HepG2 (cell line): ENCODE measurements around the gene CAMTA1. TPM values are rescaled to one million over a fixed set of nuclear protein-coding genes. Genes with fewer than 3 reads are reported as not detected.

ENCODE experiments used
- ATAC-seq: fragments of 200-7000 bp; cut with Tn5 transposase; 3 replicates; pipeline ENCODE4 v1.9.1; 2020; ENCODE audit warnings: mild to moderate bottlenecking, moderate library complexity
- BruUV-seq: library from RNA; stranded (reverse); fragments of 400-500 nt; replicated peaks from 2 replicates; lab custom pipeline; 2021; lab: Mats Ljungman, UMichigan
- CTCF ChIA-PET: fragments of 300-600 bp; formaldehyde crosslinking; extraction: SDS; loops from one replicate; lab custom pipeline; 2021; ENCODE audit warnings: low total read pairs, inconsistent platforms, low intra/inter-chr PET ratio; lab: Yijun Ruan, JAX
- POLR2A ChIA-PET: fragments of 350-600 bp; sonication (Branson Sonifier 250); formaldehyde crosslinking; loops from one replicate; lab custom pipeline; 2020; ENCODE audit warnings: antibody characterized with exemption, inconsistent platforms; lab: Yijun Ruan, JAX
- DNase-seq: peaks from one replicate; pipeline ENCODE4 v3.0.0-alpha.2; 2015; ENCODE audit warnings: low spot score
- FAIRE-seq: peaks from 3 replicates; lab custom pipeline; 2011; peaks lifted over from hg19 to GRCh38; lab: Jason Lieb, UNC
- H2AFZ ChIP-seq: one replicate; pipeline ENCODE4 v1.6.1; 2011; ENCODE audit warnings: low read length, inconsistent platforms
- H3K27ac ChIP-seq: fragments of 300-600 bp; 3 replicates; pipeline ENCODE4 v1.8.0; 2011; ENCODE audit warnings: mixed run types, mild to moderate bottlenecking, mixed read lengths, low read length, inconsistent platforms; ENCODE audit not compliant: insufficient read depth; ENCODE audit errors: extremely low read length
- H3K27me3 ChIP-seq, 2 experiments: fragments of 200-600 bp in 1 of 2; 2 replicates in 1 of 2; 3 replicates in 1 of 2; pipeline versions ENCODE4 v1.6.0 to v1.8.0; 2011; ENCODE audit warnings: low read length in 2 of 2, mild to moderate bottlenecking in 2 of 2, moderate library complexity in 2 of 2, inconsistent platforms in 1 of 2; ENCODE audit not compliant: insufficient read depth in 2 of 2, control insufficient read depth in 1 of 2
- H3K36me3 ChIP-seq, 2 experiments: fragments of 200-600 bp in 1 of 2; replicated peaks in 1 of 2; 2 replicates in 1 of 2; 3 replicates in 1 of 2; pipeline versions ENCODE4 v1.5.1 to v1.8.0; 2011; ENCODE audit warnings: low read length in 2 of 2, inconsistent platforms in 1 of 2; ENCODE audit not compliant: insufficient read depth in 2 of 2, control insufficient read depth in 1 of 2
- H3K4me1 ChIP-seq: 2 replicates; pipeline ENCODE4 v1.5.1; 2012; ENCODE audit warnings: low read length, inconsistent platforms; ENCODE audit not compliant: insufficient read depth
- H3K4me2 ChIP-seq: 2 replicates; pipeline ENCODE4 v1.6.0; 2011; ENCODE audit warnings: low read depth, low read length, inconsistent platforms
- H3K4me3 ChIP-seq, 3 experiments: fragments of 200-600 bp in 1 of 3; sonication (generic), shearing (Covaris generic) in 1 of 3; replicated peaks in 1 of 3; 2 replicates each; pipeline ENCODE4 v1.5.1; 2011 to 2016; ENCODE audit warnings: low read length in 3 of 3, inconsistent platforms in 2 of 3, low read depth in 2 of 3, mild to moderate bottlenecking in 2 of 3, control low read depth in 1 of 3, mixed read lengths in 1 of 3; ENCODE audit not compliant: insufficient read depth in 1 of 3
- H3K79me2 ChIP-seq: one replicate; pipeline ENCODE4 v1.6.1; 2011; ENCODE audit warnings: low read length, inconsistent platforms; ENCODE audit not compliant: insufficient read depth
- H3K9ac ChIP-seq: 2 replicates; pipeline ENCODE4 v1.6.0; 2011; ENCODE audit warnings: mild to moderate bottlenecking, low read depth, low read length, inconsistent platforms; ENCODE audit not compliant: insufficient read depth
- H3K9me3 ChIP-seq: 2 replicates; pipeline ENCODE4 v1.5.1; 2012; ENCODE audit warnings: mild to moderate bottlenecking, low read length
- H4K20me1 ChIP-seq: 2 replicates; pipeline ENCODE4 v1.6.0; 2011; ENCODE audit warnings: inconsistent platforms, mild to moderate bottlenecking, low read length, moderate library complexity; ENCODE audit not compliant: insufficient read depth
- ATM ChIP-seq: fragments of 450-650 bp; IDR thresholded peaks from 2 replicates; pipeline ENCODE4 v1.7.1; 2017; ENCODE audit warnings: mild to moderate bottlenecking, borderline replicate concordance
- DRAP1 ChIP-seq: IDR thresholded peaks from 2 replicates; pipeline ENCODE4 v1.6.1; 2016; ENCODE audit warnings: missing genetic modification reagents, missing compliant biosample characterization
- GATAD1 ChIP-seq: IDR thresholded peaks from 2 replicates; pipeline ENCODE4 v1.6.1; 2016; ENCODE audit warnings: missing genetic modification reagents, missing compliant biosample characterization
- MXI1 ChIP-seq: IDR thresholded peaks from 3 replicates; pipeline ENCODE4 v1.6.1; 2012; ENCODE audit warnings: low read depth, low read length, inconsistent platforms, borderline replicate concordance
- NFATC3 ChIP-seq: sonication (generic); formaldehyde crosslinking; IDR thresholded peaks from 2 replicates; pipeline ENCODE4 v1.5.1; 2020; ENCODE audit warnings: mild to moderate bottlenecking, missing genetic modification reagents
- PHF5A ChIP-seq: IDR thresholded peaks from one replicate; pipeline ENCODE4 v1.6.1; 2018; ENCODE audit warnings: low read depth, missing genetic modification reagents; ENCODE audit not compliant: unreplicated experiment
- PLRG1 ChIP-seq: fragments of 450-650 bp; conservative IDR thresholded peaks from 2 replicates; pipeline ENCODE4 v1.6.1; 2016
- RFXANK ChIP-seq: IDR thresholded peaks from 2 replicates; pipeline ENCODE4 v1.6.1; 2016
- SALL2 ChIP-seq: sonication (generic); formaldehyde crosslinking; IDR thresholded peaks from 2 replicates; pipeline ENCODE4 v1.8.1; 2023; ENCODE audit warnings: mild to moderate bottlenecking, missing genetic modification reagents, inconsistent platforms
- SIN3B ChIP-seq: fragments of 150-350 bp; IDR thresholded peaks from 2 replicates; pipeline ENCODE4 v1.6.1; 2014; ENCODE audit warnings: low read length
- STAG1 ChIP-seq: sonication (generic); formaldehyde crosslinking; IDR thresholded peaks from 2 replicates; pipeline ENCODE4 v1.4.0; 2020; ENCODE audit warnings: missing genetic modification reagents
- TEAD3 ChIP-seq: optimal IDR thresholded peaks from 2 replicates; pipeline ENCODE3; 2016; ENCODE audit warnings: borderline replicate concordance
- U2AF1 ChIP-seq: fragments of 200-400 bp; formaldehyde crosslinking; optimal IDR thresholded peaks from 2 replicates; pipeline ENCODE3; 2017; ENCODE audit warnings: mild to moderate bottlenecking, low read depth, low read length
- ZEB1 ChIP-seq: IDR thresholded peaks from 2 replicates; pipeline ENCODE4 v1.6.1; 2012; ENCODE audit warnings: mild to moderate bottlenecking, low read depth, inconsistent platforms; ENCODE audit not compliant: insufficient replicate concordance
- ZNF788 ChIP-seq: sonication (generic); formaldehyde crosslinking; IDR thresholded peaks from 2 replicates; pipeline ENCODE4 v1.5.0; 2020; ENCODE audit warnings: mild to moderate bottlenecking, missing genetic modification reagents, borderline replicate concordance
- WGBS: methylation state at CpG from one replicate; pipeline ENCODE4 v1.1.6; 2017; ENCODE audit warnings: low lambda C conversion rate; 5-methylcytosine and 5-hydroxymethylcytosine counted together
- in situ Hi-C: cut with HindIII; loops from 2 replicates; pipeline ENCODE4 v1.10.0; 2017; ENCODE audit warnings: low pct_unique_long_range_greater_than_20kb; ENCODE audit not compliant: extremely low pct_ligation_motif_present
- intact Hi-C: fragments of 100-400 bp; cut with micrococcal nuclease; formaldehyde crosslinking; loops from one replicate; pipeline ENCODE4 v1.10.0; 2022; ENCODE audit not compliant: unreplicated experiment
- polyA plus RNA-seq, 8 experiments: library from polyadenylated mRNA; depleted of rRNA in 3 of 8; stranded (reverse) in 7 of 8; unstranded in 1 of 8; fragments of >200 nt; fragmentation: Illumina TruSeq in 4 of 8; extraction: Trizol in 4 of 8; gene quantifications; 2 replicates each; pipeline versions ENCODE4 v1.2.1 to v1.2.3, GENCODE V29; 2011 to 2016; ENCODE audit warnings: low read depth in 4 of 8, missing spikeins in 1 of 8, mixed read lengths in 1 of 8; ENCODE audit not compliant: insufficient read depth in 1 of 8
- total RNA-seq, 5 experiments: library from RNA; depleted of rRNA; stranded (reverse); fragments of >200 nt; fragmentation: Illumina TruSeq; extraction: Trizol; gene quantifications; 2 replicates each; pipeline ENCODE4 v1.2.3, GENCODE V29; 2016; ENCODE audit warnings: low read depth in 1 of 5
- TF ChIP-seq, protein P1 (sequence below): sonication (generic); formaldehyde crosslinking; conservative IDR thresholded peaks from 2 replicates; pipeline ENCODE4 v1.4.0; 2020; ENCODE audit warnings: mild to moderate bottlenecking, missing genetic modification reagents, moderate library complexity
- TF ChIP-seq, protein P2 (sequence below): sonication (generic); formaldehyde crosslinking; IDR thresholded peaks from 2 replicates; pipeline ENCODE4 v1.4.0; 2020; ENCODE audit warnings: missing genetic modification reagents
- TF ChIP-seq, protein P3 (sequence below): sonication (generic); formaldehyde crosslinking; IDR thresholded peaks from 2 replicates; pipeline ENCODE4 v1.5.0; 2020; ENCODE audit warnings: mild to moderate bottlenecking, missing genetic modification reagents

CAMTA1 gene
- total and polyA plus RNA-seq, 2 of the 13 experiments (the other 11 are each of a cell fraction or from before 2014, with no cell fraction given), result 25.0 to 36.4 TPM

GRCh38 chr1:6868660-6869380 lies 83.6 kb downstream of the CAMTA1 start:
- Histone ChIP-seq H3K9me3 (no peaks in the 10 kb centered on the region), H3K27ac (no peak overlapping the region), H3K4me3 (no peak overlapping the region), H3K27me3 (no peaks in the 10 kb centered on the region), H3K79me2 (no peaks in the 10 kb centered on the region), H3K4me2 (no peak overlapping the region), H2AFZ (no peak overlapping the region), H3K4me1 (no peaks in the 10 kb centered on the region), H3K9ac (no peak overlapping the region), H4K20me1 (no peaks in the 10 kb centered on the region), H3K36me3 (peaks cover 2 to 4% of the 10 kb centered on the region in 2 experiments; a peak in 1 of 5 replicates)
- 93% methylated on average over 2 of the region's 2 CpGs for WGBS
- BruUV-seq, result no TSS peak
- intact Hi-C loops (no loop called here), in situ Hi-C loops (no loop called here)
- ChIA-PET CTCF (no interaction called here), POLR2A (no interaction called here)
- ATAC-seq (no peak), FAIRE-seq (no peak), DNase-seq (no peak)
- no peak for TF ChIP-seq DRAP1 (CRISPR knock-in tag)
- no peak for TF ChIP-seq SIN3B
- no peak for TF ChIP-seq PHF5A (CRISPR knock-in tag)
- TF ChIP-seq U2AF1, result no peak
- no peak for TF ChIP-seq MXI1
- TF ChIP-seq, protein P1, sequence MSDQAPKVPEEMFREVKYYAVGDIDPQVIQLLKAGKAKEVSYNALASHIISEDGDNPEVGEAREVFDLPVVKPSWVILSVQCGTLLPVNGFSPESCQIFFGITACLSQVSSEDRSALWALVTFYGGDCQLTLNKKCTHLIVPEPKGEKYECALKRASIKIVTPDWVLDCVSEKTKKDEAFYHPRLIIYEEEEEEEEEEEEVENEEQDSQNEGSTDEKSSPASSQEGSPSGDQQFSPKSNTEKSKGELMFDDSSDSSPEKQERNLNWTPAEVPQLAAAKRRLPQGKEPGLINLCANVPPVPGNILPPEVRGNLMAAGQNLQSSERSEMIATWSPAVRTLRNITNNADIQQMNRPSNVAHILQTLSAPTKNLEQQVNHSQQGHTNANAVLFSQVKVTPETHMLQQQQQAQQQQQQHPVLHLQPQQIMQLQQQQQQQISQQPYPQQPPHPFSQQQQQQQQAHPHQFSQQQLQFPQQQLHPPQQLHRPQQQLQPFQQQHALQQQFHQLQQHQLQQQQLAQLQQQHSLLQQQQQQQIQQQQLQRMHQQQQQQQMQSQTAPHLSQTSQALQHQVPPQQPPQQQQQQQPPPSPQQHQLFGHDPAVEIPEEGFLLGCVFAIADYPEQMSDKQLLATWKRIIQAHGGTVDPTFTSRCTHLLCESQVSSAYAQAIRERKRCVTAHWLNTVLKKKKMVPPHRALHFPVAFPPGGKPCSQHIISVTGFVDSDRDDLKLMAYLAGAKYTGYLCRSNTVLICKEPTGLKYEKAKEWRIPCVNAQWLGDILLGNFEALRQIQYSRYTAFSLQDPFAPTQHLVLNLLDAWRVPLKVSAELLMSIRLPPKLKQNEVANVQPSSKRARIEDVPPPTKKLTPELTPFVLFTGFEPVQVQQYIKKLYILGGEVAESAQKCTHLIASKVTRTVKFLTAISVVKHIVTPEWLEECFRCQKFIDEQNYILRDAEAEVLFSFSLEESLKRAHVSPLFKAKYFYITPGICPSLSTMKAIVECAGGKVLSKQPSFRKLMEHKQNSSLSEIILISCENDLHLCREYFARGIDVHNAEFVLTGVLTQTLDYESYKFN (CRISPR knock-in tag), result no peak
- TF ChIP-seq SALL2 (CRISPR knock-in tag), result no peak
- TF ChIP-seq TEAD3, result no peak
- TF ChIP-seq, protein P2, sequence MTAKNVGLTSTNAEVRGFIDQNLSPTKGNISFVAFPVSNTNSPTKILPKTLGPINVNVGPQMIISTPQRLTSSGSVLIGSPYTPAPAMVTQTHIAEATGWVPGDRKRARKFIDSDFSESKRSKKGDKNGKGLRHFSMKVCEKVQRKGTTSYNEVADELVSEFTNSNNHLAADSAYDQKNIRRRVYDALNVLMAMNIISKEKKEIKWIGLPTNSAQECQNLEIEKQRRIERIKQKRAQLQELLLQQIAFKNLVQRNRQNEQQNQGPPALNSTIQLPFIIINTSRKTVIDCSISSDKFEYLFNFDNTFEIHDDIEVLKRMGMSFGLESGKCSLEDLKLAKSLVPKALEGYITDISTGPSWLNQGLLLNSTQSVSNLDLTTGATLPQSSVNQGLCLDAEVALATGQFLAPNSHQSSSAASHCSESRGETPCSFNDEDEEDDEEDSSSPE (CRISPR knock-in tag), result no peak
- no peak for TF ChIP-seq PLRG1
- TF ChIP-seq GATAD1 (CRISPR knock-in tag), result no peak
- no peak for TF ChIP-seq STAG1 (CRISPR knock-in tag)
- no peak for TF ChIP-seq ZNF788
- TF ChIP-seq NFATC3 (CRISPR knock-in tag), result no peak
- no peak for TF ChIP-seq ATM
- TF ChIP-seq RFXANK, result no peak
- no peak for TF ChIP-seq ZEB1
- TF ChIP-seq, protein P3, sequence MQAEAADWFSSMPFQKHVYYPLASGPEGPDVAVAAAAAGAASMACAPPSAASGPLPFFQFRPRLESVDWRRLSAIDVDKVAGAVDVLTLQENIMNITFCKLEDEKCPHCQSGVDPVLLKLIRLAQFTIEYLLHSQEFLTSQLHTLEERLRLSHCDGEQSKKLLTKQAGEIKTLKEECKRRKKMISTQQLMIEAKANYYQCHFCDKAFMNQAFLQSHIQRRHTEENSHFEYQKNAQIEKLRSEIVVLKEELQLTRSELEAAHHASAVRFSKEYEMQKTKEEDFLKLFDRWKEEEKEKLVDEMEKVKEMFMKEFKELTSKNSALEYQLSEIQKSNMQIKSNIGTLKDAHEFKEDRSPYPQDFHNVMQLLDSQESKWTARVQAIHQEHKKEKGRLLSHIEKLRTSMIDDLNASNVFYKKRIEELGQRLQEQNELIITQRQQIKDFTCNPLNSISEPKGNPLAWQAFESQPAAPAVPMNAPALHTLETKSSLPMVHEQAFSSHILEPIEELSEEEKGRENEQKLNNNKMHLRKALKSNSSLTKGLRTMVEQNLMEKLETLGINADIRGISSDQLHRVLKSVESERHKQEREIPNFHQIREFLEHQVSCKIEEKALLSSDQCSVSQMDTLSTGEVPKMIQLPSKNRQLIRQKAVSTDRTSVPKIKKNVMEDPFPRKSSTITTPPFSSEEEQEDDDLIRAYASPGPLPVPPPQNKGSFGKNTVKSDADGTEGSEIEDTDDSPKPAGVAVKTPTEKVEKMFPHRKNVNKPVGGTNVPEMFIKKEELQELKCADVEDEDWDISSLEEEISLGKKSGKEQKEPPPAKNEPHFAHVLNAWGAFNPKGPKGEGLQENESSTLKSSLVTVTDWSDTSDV (CRISPR knock-in tag), result no peak
